ENCODE measurements around the gene GSTM1.

GSTM1 gene

GRCh38 chr1:109642626-109643025 lies 45.0 kb upstream of the GSTM1 start:
- Histone ChIP-seq H3K36me3 (ENCODE audit: low read length) (no peaks in the 10 kb centered on the region), H2AFZ (ENCODE audit: low read depth, low read length, severe bottlenecking) (no peak overlapping the region), H4K20me1 (ENCODE audit: low read depth, low read length) (no peaks in the 10 kb centered on the region), H3K27ac (ENCODE audit: low read depth, low read length) (no peak overlapping the region), H3K27me3 (ENCODE audit: low read length) (no peaks in the 10 kb centered on the region), H3K79me2 (ENCODE audit: insufficient read depth, low read length) (no peaks in the 10 kb centered on the region), H3K9me2 (replicated peaks; ENCODE audit: insufficient read depth, low read length) (no peaks in the 10 kb centered on the region), H3F3A (ENCODE audit: insufficient read depth) (no peaks in the 10 kb centered on the region), H3K4me2 (ENCODE audit: low read depth, low read length, poor library complexity, severe bottlenecking) (no peak overlapping the region), H3K9me3 (ENCODE audit: insufficient read depth, low read length) (no peaks in the 10 kb centered on the region), H3K9ac (ENCODE audit: low read length) (no peak overlapping the region), H3K4me3 (ENCODE audit: insufficient read depth, low read length, poor library complexity, severe bottlenecking) (no peak overlapping the region)
- no peak for TF ChIP-seq EZH2phosphoT487 (conservative IDR thresholded peaks at IDR 0.05; ENCODE audit: low read length)
- TF ChIP-seq CTCF (IDR thresholded peaks at IDR 0.05; ENCODE audit: insufficient read depth, low read length, poor library complexity, severe bottlenecking): no peak

- peak; percentile 89 for TF ChIP-seq CTCF (IDR thresholded peaks at IDR 0.05; ENCODE audit: insufficient read depth, low read length, poor library complexity, severe bottlenecking)
- no peak for TF ChIP-seq EZH2phosphoT487 (conservative IDR thresholded peaks at IDR 0.05; ENCODE audit: low read length)
- H3K79me2 ChIP-seq (ENCODE audit: insufficient read depth, low read length): no peaks in the 10 kb centered on the region
- no peaks in the 10 kb centered on the region for H3K9me2 ChIP-seq (replicated peaks; ENCODE audit: insufficient read depth, low read length)
- no peak overlapping the region for H3K27ac ChIP-seq (ENCODE audit: low read depth, low read length)
- no peaks in the 10 kb centered on the region for H3F3A ChIP-seq (ENCODE audit: insufficient read depth)
- no peak overlapping the region for H3K4me3 ChIP-seq (ENCODE audit: insufficient read depth, low read length, poor library complexity, severe bottlenecking)
- no peaks in the 10 kb centered on the region for H3K36me3 ChIP-seq (ENCODE audit: low read length)
- no peak overlapping the region for H3K4me2 ChIP-seq (ENCODE audit: low read depth, low read length, poor library complexity, severe bottlenecking)
- peak overlapping the region; percentile 27 for H2AFZ ChIP-seq (ENCODE audit: low read depth, low read length, severe bottlenecking)
- no peaks in the 10 kb centered on the region for H3K9me3 ChIP-seq (ENCODE audit: insufficient read depth, low read length)
- H4K20me1 ChIP-seq (ENCODE audit: low read depth, low read length): no peaks in the 10 kb centered on the region
- H3K27me3 ChIP-seq (ENCODE audit: low read length): no peaks in the 10 kb centered on the region
- H3K9ac ChIP-seq (ENCODE audit: low read length): no peak overlapping the region
These were observed 44.0 kb upstream of the GSTM1 start for GRCh38 chr1:109643385-109644230.

- Histone ChIP-seq H3K4me2 (ENCODE audit: low read depth, low read length, poor library complexity, severe bottlenecking) (no peak overlapping the region), H3K9me2 (replicated peaks; ENCODE audit: insufficient read depth, low read length) (no peaks in the 10 kb centered on the region), H3K4me3 (ENCODE audit: insufficient read depth, low read length, poor library complexity, severe bottlenecking) (no peak overlapping the region), H3K27me3 (ENCODE audit: low read length) (no peaks in the 10 kb centered on the region), H3K36me3 (ENCODE audit: low read length) (no peaks in the 10 kb centered on the region), H2AFZ (ENCODE audit: low read depth, low read length, severe bottlenecking) (no peak overlapping the region), H3K9ac (ENCODE audit: low read length) (no peak overlapping the region), H3K27ac (ENCODE audit: low read depth, low read length) (no peak overlapping the region), H3F3A (ENCODE audit: insufficient read depth) (no peaks in the 10 kb centered on the region), H4K20me1 (ENCODE audit: low read depth, low read length) (no peaks in the 10 kb centered on the region), H3K9me3 (ENCODE audit: insufficient read depth, low read length) (no peaks in the 10 kb centered on the region), H3K79me2 (ENCODE audit: insufficient read depth, low read length) (no peaks in the 10 kb centered on the region)
- TF ChIP-seq CTCF (IDR thresholded peaks at IDR 0.05; ENCODE audit: insufficient read depth, low read length, poor library complexity, severe bottlenecking) (no peak), EZH2phosphoT487 (conservative IDR thresholded peaks at IDR 0.05; ENCODE audit: low read length) (no peak)
These were observed 42.9 kb upstream of the GSTM1 start for GRCh38 chr1:109644670-109645069.

Data from SU-DHL-6 (cell line).